B cell (primary cell): Measurements from ENCODE around the gene DCHS2.

Experiments used
- CTCF ChIP-seq: fragments of 200-600 bp; IDR thresholded peaks from one replicate; pipeline ENCODE4 v1.8.0; 2022; ENCODE audit warnings: antibody characterized with exemption, mild to moderate bottlenecking
- EZH2 ChIP-seq: IDR thresholded peaks from 2 replicates; pipeline ENCODE4 v1.6.1; 2012; ENCODE audit warnings: borderline replicate concordance, low read depth, mild to moderate bottlenecking, moderate library complexity, low read length; ENCODE audit not compliant: insufficient read depth, poor library complexity, severe bottlenecking

GRCh38 chr4:154414796-154415195 is 76.8 kb downstream of the DCHS2 start:
- TF ChIP-seq CTCF, result no peak
- TF ChIP-seq EZH2, result no peak
